Left ventricle myocardium inferior (tissue), 1 donor: ENCODE results near the gene NUB1. TPM values are rescaled to one million over a fixed set of nuclear protein-coding genes. Genes with fewer than 3 reads are reported as not detected.

ENCODE experiments used
- DNase-seq: peaks from one replicate; pipeline ENCODE4 v3.0.0-alpha.2; 2020
- H3K27ac ChIP-seq: fragments of 200-600 bp; replicated peaks from 2 replicates; pipeline ENCODE4 v1.8.0; 2021
- H3K27me3 ChIP-seq: fragments of 200-600 bp; 2 replicates; pipeline ENCODE4 v1.8.0; 2021; ENCODE audit warnings: low read depth
- H3K36me3 ChIP-seq: fragments of 200-600 bp; 2 replicates; pipeline ENCODE4 v1.8.0; 2021
- H3K4me1 ChIP-seq: fragments of 200-600 bp; 2 replicates; pipeline ENCODE4 v1.8.0; 2021
- H3K4me3 ChIP-seq: fragments of 200-600 bp; 2 replicates; pipeline ENCODE4 v1.8.0; 2021; ENCODE audit warnings: mild to moderate bottlenecking, moderate library complexity
- H3K9me3 ChIP-seq: fragments of 200-600 bp; replicated peaks from 2 replicates; pipeline ENCODE4 v1.8.0; 2021
- CTCF ChIP-seq: fragments of 200-600 bp; IDR thresholded peaks from 2 replicates; pipeline ENCODE4 v1.8.0; 2021; ENCODE audit warnings: antibody characterized with exemption, mild to moderate bottlenecking, borderline replicate concordance
- intact Hi-C: fragments of 100-400 bp; cut with micrococcal nuclease; formaldehyde crosslinking; loops from one replicate; pipeline ENCODE4 v1.11.0; 2022
- total RNA-seq: library from RNA; stranded (reverse); fragmentation: NEBNext Ultra II Directional; extraction: Animal tissue kit (Norgen Biotek cat#: 25700); gene quantifications from one replicate; pipeline ENCODE4 v1.2.1, GENCODE V29; 2021
- donor health status: DM: no; HTN: yes; CAD: no; lungs with severe emphysema.

Gene NUB1
- total RNA-seq, 1 donor from 2014 or later: 39.5 TPM

- H3K4me1 ChIP-seq: peaks cover 6% of the 10 kb centered on the region
- TF ChIP-seq CTCF: no peak
- H3K4me3 ChIP-seq: no peak overlapping the region
- no peak for DNase-seq
- H3K27ac ChIP-seq: no peak overlapping the region
- peaks cover 10% of the 10 kb centered on the region for H3K9me3 ChIP-seq
- peaks cover 41% of the 10 kb centered on the region for H3K27me3 ChIP-seq
- H3K36me3 ChIP-seq: no peaks in the 10 kb centered on the region
- intact Hi-C loops: no loop called here
Observed at GRCh38 chr7:151309311-151309710, 32.3 kb upstream of the NUB1 start.

- Histone ChIP-seq H3K9me3 (peaks cover 10% of the 10 kb centered on the region), H3K27ac (no peak overlapping the region), H3K27me3 (peaks cover 28% of the 10 kb centered on the region), H3K4me1 (peaks cover 12% of the 10 kb centered on the region), H3K36me3 (no peaks in the 10 kb centered on the region), H3K4me3 (no peak overlapping the region)
- no peak for DNase-seq
- intact Hi-C loops: no loop called here
- peak; percentile 48 for TF ChIP-seq CTCF
Observed at GRCh38 chr7:151310578-151310977, 31.0 kb upstream of the NUB1 start.

GRCh38 chr7:151311294-151311864 is 30.2 kb upstream of the NUB1 start:
- TF ChIP-seq CTCF: no peak

GRCh38 chr7:151312356-151312755 is 29.3 kb upstream of the NUB1 start:
- no peak for TF ChIP-seq CTCF
- Histone ChIP-seq H3K4me3 (no peak overlapping the region), H3K9me3 (peaks cover 10% of the 10 kb centered on the region), H3K4me1 (peaks cover 12% of the 10 kb centered on the region), H3K27ac (no peak overlapping the region), H3K27me3 (peaks cover 11% of the 10 kb centered on the region), H3K36me3 (no peaks in the 10 kb centered on the region)
- intact Hi-C loops: no loop called here
- no peak for DNase-seq

More at GRCh38 chr7:151311294-151311864, 30.2 kb upstream of the NUB1 start:
- Histone ChIP-seq H3K9me3 (peaks cover 10% of the 10 kb centered on the region), H3K36me3 (no peaks in the 10 kb centered on the region), H3K4me3 (no peak overlapping the region), H3K27me3 (peaks cover 21% of the 10 kb centered on the region), H3K27ac (no peak overlapping the region), H3K4me1 (peaks cover 12% of the 10 kb centered on the region)
- no peak for DNase-seq
- intact Hi-C loops: no loop called here

GRCh38 chr7:151312831-151313809 is 28.5 kb upstream of the NUB1 start:
- peaks cover 12% of the 10 kb centered on the region for H3K4me1 ChIP-seq
- H3K27ac ChIP-seq: no peak overlapping the region
- no peaks in the 10 kb centered on the region for H3K36me3 ChIP-seq
- no peak overlapping the region for H3K4me3 ChIP-seq
- TF ChIP-seq CTCF: no peak
- peaks cover 10% of the 10 kb centered on the region for H3K9me3 ChIP-seq
- intact Hi-C loops: no loop called here
- no peak for DNase-seq
- peaks cover 4% of the 10 kb centered on the region for H3K27me3 ChIP-seq
